Endothelial cell of umbilical vein (primary cell): ENCODE data around the gene RHBDD3. TPM values are rescaled to one million over a fixed set of nuclear protein-coding genes. Genes with fewer than 3 reads are reported as not detected.

ENCODE experiments used
- BruUV-seq: library from RNA; stranded (reverse); fragments of 400-500 nt; replicated peaks from 2 replicates; lab custom pipeline; 2021; lab: Mats Ljungman, UMichigan
- CTCF ChIA-PET: fragments of 300-600, 350-600 bp; sonication (Branson Sonifier 250); formaldehyde crosslinking; loops from one replicate; lab custom pipeline; 2021; ENCODE audit warnings: antibody characterized with exemption, inconsistent platforms; lab: Charles Lee
- POLR2A ChIA-PET: fragments of 300-600, 350-600 bp; sonication (Branson Sonifier 250); formaldehyde crosslinking; loops from one replicate; lab custom pipeline; 2021; ENCODE audit warnings: antibody characterized with exemption, inconsistent platforms; lab: Charles Lee
- DNase-seq: peaks from one replicate; pipeline ENCODE4 v3.0.0-alpha.2; 2011; ENCODE audit warnings: low read depth, low spot score
- FAIRE-seq: peaks from 2 replicates; lab custom pipeline; 2011; peaks lifted over from hg19 to GRCh38; lab: Jason Lieb, UNC
- H2AFZ ChIP-seq: 2 replicates; pipeline ENCODE4 v1.6.0; 2012; ENCODE audit warnings: low read depth, low read length, control low read depth, inconsistent platforms
- H3K27ac ChIP-seq: 2 replicates; pipeline ENCODE4 v1.5.1; 2011; ENCODE audit warnings: low read depth, mild to moderate bottlenecking, control low read depth, low read length, moderate library complexity; ENCODE audit not compliant: insufficient read depth
- H3K27me3 ChIP-seq, 2 experiments: 2 replicates each; pipeline versions ENCODE4 v1.6.0 to v1.6.1; 2011; ENCODE audit warnings: low read length in 2 of 2, mixed read lengths in 1 of 2; ENCODE audit not compliant: control insufficient read depth in 2 of 2, insufficient read depth in 2 of 2
- H3K36me3 ChIP-seq, 2 experiments: 2 replicates in 1 of 2; 3 replicates in 1 of 2; pipeline ENCODE4 v1.5.1; 2011; ENCODE audit warnings: low read length in 2 of 2, mild to moderate bottlenecking in 1 of 2, moderate library complexity in 1 of 2; ENCODE audit not compliant: control insufficient read depth in 2 of 2, insufficient read depth in 2 of 2; ENCODE audit errors: extremely low read depth in 1 of 2
- H3K4me1 ChIP-seq: 3 replicates; pipeline ENCODE4 v1.5.1; 2011; ENCODE audit warnings: mild to moderate bottlenecking, low read length; ENCODE audit not compliant: control insufficient read depth, insufficient read depth; ENCODE audit errors: extremely low read depth
- H3K4me2 ChIP-seq: 2 replicates; pipeline ENCODE4 v1.6.1; 2011; ENCODE audit warnings: low read length, control low read depth, mixed read lengths; ENCODE audit not compliant: insufficient read depth
- H3K4me3 ChIP-seq, 3 experiments: fragments of 200-600 bp in 1 of 3; sonication (generic), shearing (Covaris generic) in 1 of 3; replicated peaks in 1 of 3; 2 replicates each; pipeline ENCODE4 v1.5.1; 2011 to 2016; ENCODE audit warnings: control low read depth in 3 of 3, low read length in 3 of 3, mild to moderate bottlenecking in 2 of 3, inconsistent platforms in 1 of 3, low read depth in 1 of 3, moderate library complexity in 1 of 3; ENCODE audit not compliant: insufficient read depth in 1 of 3
- H3K79me2 ChIP-seq: 2 replicates; pipeline ENCODE4 v1.6.0; 2012; ENCODE audit warnings: low read length, inconsistent platforms; ENCODE audit not compliant: control insufficient read depth, insufficient read depth
- H3K9ac ChIP-seq: replicated peaks from 2 replicates; pipeline ENCODE3; 2011; ENCODE audit warnings: low read length, control low read depth; ENCODE audit not compliant: insufficient read depth; ENCODE audit errors: extremely low read depth
- H3K9me1 ChIP-seq: replicated peaks from 3 replicates; pipeline ENCODE4 v1.6.0; 2011; ENCODE audit warnings: mild to moderate bottlenecking, low read length; ENCODE audit not compliant: control insufficient read depth, insufficient read depth; ENCODE audit errors: extremely low read depth
- H3K9me3 ChIP-seq: replicated peaks from 2 replicates; pipeline ENCODE4 v1.5.1; 2012; ENCODE audit warnings: low read length, inconsistent platforms; ENCODE audit not compliant: control insufficient read depth, insufficient read depth
- H4K20me1 ChIP-seq: replicated peaks from 2 replicates; pipeline ENCODE3; 2011; ENCODE audit warnings: mild to moderate bottlenecking, low read length; ENCODE audit not compliant: control insufficient read depth, insufficient read depth; ENCODE audit errors: extremely low read depth
- EZH2 ChIP-seq: IDR thresholded peaks from 2 replicates; pipeline ENCODE4 v1.6.1; 2012; ENCODE audit warnings: borderline replicate concordance, low read depth, mild to moderate bottlenecking, moderate library complexity, low read length, inconsistent platforms; ENCODE audit not compliant: severe bottlenecking
- FOS ChIP-seq: IDR thresholded peaks from 2 replicates; pipeline ENCODE4 v1.6.1; 2011; ENCODE audit warnings: mild to moderate bottlenecking, low read length, moderate library complexity, borderline replicate concordance; ENCODE audit not compliant: insufficient read depth
- GATA2 ChIP-seq: IDR thresholded peaks from 2 replicates; pipeline ENCODE4 v1.7.0; 2011; ENCODE audit warnings: low read depth, mild to moderate bottlenecking, moderate library complexity, mixed read lengths, low read length; ENCODE audit not compliant: insufficient read length, insufficient read depth
- JUN ChIP-seq: IDR thresholded peaks from 2 replicates; pipeline ENCODE4 v1.6.1; 2011; ENCODE audit warnings: borderline replicate concordance, low read depth; ENCODE audit not compliant: insufficient read length, insufficient read depth
- MAX ChIP-seq: IDR thresholded peaks from 2 replicates; pipeline ENCODE4 v1.6.1; 2011; ENCODE audit not compliant: insufficient read depth, insufficient read length
- MYC ChIP-seq: IDR thresholded peaks from one replicate; pipeline ENCODE4 v1.6.1; 2011; ENCODE audit warnings: mild to moderate bottlenecking, low read depth, low read length
- POLR2AphosphoS5 ChIP-seq: IDR thresholded peaks from 2 replicates; pipeline ENCODE4 v1.6.1; 2012; ENCODE audit warnings: low read depth, mild to moderate bottlenecking, control low read depth, low read length, moderate library complexity; ENCODE audit not compliant: insufficient read depth
- dilution Hi-C: fragments of 300-500 bp; cut with MboI; formaldehyde crosslinking; loops from one replicate; pipeline ENCODE4 v1.15.0; 2019; ENCODE audit warnings: low sequenced_read_pairs; ENCODE audit not compliant: extremely low pct_ligation_motif_present
- intact Hi-C: fragments of 100-400 bp; cut with micrococcal nuclease; formaldehyde crosslinking; loops from one replicate; pipeline ENCODE4 v1.10.0; 2022
- polyA plus RNA-seq, 4 experiments: library from polyadenylated mRNA; depleted of rRNA in 3 of 4; stranded (reverse) in 3 of 4; unstranded in 1 of 4; fragments of >200 nt; gene quantifications; 2 replicates each; pipeline versions ENCODE4 v1.2.1 to v1.2.3, GENCODE V29; 2011 to 2012; ENCODE audit warnings: missing spikeins in 1 of 4
- total RNA-seq: library from RNA; stranded (reverse); gene quantifications from 2 replicates; pipeline ENCODE4 v1.2.3, GENCODE V29; 2021
- TF ChIP-seq, protein P1 (sequence below), 2 donors: IDR thresholded peaks; 1 replicate in 1 of 2; 2 replicates in 1 of 2; pipeline ENCODE4 v1.5.1; 2011; ENCODE audit warnings: low read length in 2 of 2, mild to moderate bottlenecking in 2 of 2, moderate library complexity in 2 of 2, control low read depth in 1 of 2, inconsistent platforms in 1 of 2, low read depth in 1 of 2; ENCODE audit not compliant: insufficient read depth in 1 of 2; ENCODE audit errors: extremely low read depth in 1 of 2

The RHBDD3 gene
- total and polyA plus RNA-seq, 2 donors (not counting 3 experiments of a cell fraction or from before 2014, with no cell fraction given): 31.3 to 37.2 TPM

GRCh38 chr22:29306175-29306834 is 38.5 kb upstream of the RHBDD3 start, which contains the start of gene GAS2L1:
GAS2L1 (plus strand) TSS chr22:29306650; CDS start chr22:29308106, 1,456 bp downstream.
- peak; percentile 85 for DNase-seq
- peak within 1 kb of the TSS; percentile 87 for H3K27ac ChIP-seq

More at GRCh38 chr22:29306175-29306834, 38.5 kb upstream of the RHBDD3 start, which contains the start of gene GAS2L1:
- intact Hi-C loops: loop anchor here (1.0 to 5.0 kb wide), 2 partner anchors 39 to 53 kb away; partner anchors contain the start of genes EWSR1 and RHBDD3
- no peaks in the 10 kb centered on the region for H3K9me3 ChIP-seq
- CTCF ChIA-PET: interaction anchor here (1.1 to 2.0 kb wide), 7 partner anchors 11 to 199 kb away, joined by 3 to 16 read pairs (median 5); no protein-coding TSS in a partner anchor
- peaks cover 9% of the 10 kb centered on the region for H3K79me2 ChIP-seq
- peak within 1 kb of the TSS; percentile 93 for H2AFZ ChIP-seq
- no TSS peak for BruUV-seq
- dilution Hi-C loops: no loop called here
- no peaks in the 10 kb centered on the region for H3K9me1 ChIP-seq
- POLR2A ChIA-PET: interaction anchor here (0.6 kb wide), 1 partner anchor 13 kb away, joined by 3 read pairs; no protein-coding TSS in a partner anchor
- FAIRE-seq: peak; percentile 91
- peak; percentile 45 for TF ChIP-seq POLR2AphosphoS5
- no peak for TF ChIP-seq MYC
- no peak for TF ChIP-seq GATA2
- no peak for TF ChIP-seq JUN
- no peak for TF ChIP-seq EZH2
- no peak for TF ChIP-seq FOS
- TF ChIP-seq, protein P1, sequence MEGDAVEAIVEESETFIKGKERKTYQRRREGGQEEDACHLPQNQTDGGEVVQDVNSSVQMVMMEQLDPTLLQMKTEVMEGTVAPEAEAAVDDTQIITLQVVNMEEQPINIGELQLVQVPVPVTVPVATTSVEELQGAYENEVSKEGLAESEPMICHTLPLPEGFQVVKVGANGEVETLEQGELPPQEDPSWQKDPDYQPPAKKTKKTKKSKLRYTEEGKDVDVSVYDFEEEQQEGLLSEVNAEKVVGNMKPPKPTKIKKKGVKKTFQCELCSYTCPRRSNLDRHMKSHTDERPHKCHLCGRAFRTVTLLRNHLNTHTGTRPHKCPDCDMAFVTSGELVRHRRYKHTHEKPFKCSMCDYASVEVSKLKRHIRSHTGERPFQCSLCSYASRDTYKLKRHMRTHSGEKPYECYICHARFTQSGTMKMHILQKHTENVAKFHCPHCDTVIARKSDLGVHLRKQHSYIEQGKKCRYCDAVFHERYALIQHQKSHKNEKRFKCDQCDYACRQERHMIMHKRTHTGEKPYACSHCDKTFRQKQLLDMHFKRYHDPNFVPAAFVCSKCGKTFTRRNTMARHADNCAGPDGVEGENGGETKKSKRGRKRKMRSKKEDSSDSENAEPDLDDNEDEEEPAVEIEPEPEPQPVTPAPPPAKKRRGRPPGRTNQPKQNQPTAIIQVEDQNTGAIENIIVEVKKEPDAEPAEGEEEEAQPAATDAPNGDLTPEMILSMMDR (IDR thresholded peaks at IDR 0.05; ENCODE audit: extremely low read depth in 1 of 2, insufficient read depth in 1 of 2, low read depth in 1 of 2, low read length in 2 of 2): peak; percentile 56 to 78
- TF ChIP-seq MAX: no peak
- H4K20me1 ChIP-seq: no peaks in the 10 kb centered on the region
- peaks cover 36% of the 10 kb centered on the region for H3K4me1 ChIP-seq
- no peaks in the 10 kb centered on the region for H3K27me3 ChIP-seq
- peak within 1 kb of the TSS; percentile 82 to 85 (median 84) for H3K4me3 ChIP-seq
- no peaks in the 10 kb centered on the region for H3K36me3 ChIP-seq
- H3K9ac ChIP-seq: peak within 1 kb of the TSS; percentile 77
- peak within 1 kb of the TSS; percentile 85 for H3K4me2 ChIP-seq
